K562 (cell line): ENCODE results near the gene PYGM. TPM values are rescaled to one million over a fixed set of nuclear protein-coding genes. Genes with fewer than 3 reads are reported as not detected.

Source experiments
- ASH1L ChIP-seq: fragments of 450-650 bp; IDR thresholded peaks from 2 replicates; pipeline ENCODE4 v1.6.1; 2018; ENCODE audit warnings: borderline replicate concordance, mild to moderate bottlenecking, low read depth; ENCODE audit not compliant: partially characterized antibody
- BHLHE40 ChIP-seq: IDR thresholded peaks from 2 replicates; pipeline ENCODE4 v1.6.1; 2011; ENCODE audit warnings: low read length, improper control_type of control experiment
- GTF2A2 ChIP-seq: IDR thresholded peaks from 2 replicates; pipeline ENCODE4 v1.6.1; 2016; ENCODE audit warnings: mild to moderate bottlenecking, missing genetic modification characterization, missing compliant biosample characterization
- KDM2B ChIP-seq: fragments of 250-450 bp; sonication (Bioruptor Pico); IDR thresholded peaks from 2 replicates; pipeline ENCODE4 v1.8.0; 2021; ENCODE audit warnings: mild to moderate bottlenecking, moderate library complexity
- MEF2A ChIP-seq: IDR thresholded peaks from 2 replicates; pipeline ENCODE4 v1.6.1; 2011; ENCODE audit warnings: low read depth, mild to moderate bottlenecking, low read length, moderate library complexity; ENCODE audit not compliant: control insufficient read depth
- NR4A1 ChIP-seq, 2 experiments: fragments of 250-450 bp in 1 of 2; fragments of 450-650 bp in 1 of 2; sonication (Bioruptor Pico) in 1 of 2; IDR thresholded peaks; 2 replicates each; pipeline versions ENCODE4 v1.4.0 to v1.6.1; 2016 to 2020; ENCODE audit warnings: mild to moderate bottlenecking in 2 of 2, missing compliant biosample characterization in 1 of 2, missing genetic modification characterization in 1 of 2, moderate library complexity in 1 of 2
- PRMT5 ChIP-seq: sonication (generic); formaldehyde crosslinking; IDR thresholded peaks from 2 replicates; pipeline ENCODE4 v1.5.0; 2020; ENCODE audit warnings: missing genetic modification reagents
- RHOXF2B ChIP-seq: fragments of 250-450 bp; sonication (Bioruptor Pico); conservative IDR thresholded peaks from 2 replicates; pipeline ENCODE4 v1.5.1; 2021
- SIN3A ChIP-seq, 2 experiments: fragments of 150-350 bp in 1 of 2; IDR thresholded peaks; 2 replicates each; pipeline ENCODE4 v1.6.1; 2011 to 2016; ENCODE audit warnings: borderline replicate concordance in 2 of 2, low read depth in 2 of 2, low read length in 2 of 2, mild to moderate bottlenecking in 2 of 2, moderate library complexity in 2 of 2; ENCODE audit not compliant: control insufficient read depth in 1 of 2
- SMAD2 ChIP-seq: fragments of 150-350 bp; IDR thresholded peaks from 2 replicates; pipeline ENCODE4 v1.6.1; 2014; ENCODE audit warnings: low read depth, mild to moderate bottlenecking, low read length
- SMAD3 ChIP-seq: fragments of 450-650 bp; formaldehyde crosslinking; conservative IDR thresholded peaks from 2 replicates; pipeline ENCODE4 v1.4.0; 2020; ENCODE audit warnings: mild to moderate bottlenecking
- SREBF2 ChIP-seq: sonication (generic); formaldehyde crosslinking; IDR thresholded peaks from 2 replicates; pipeline ENCODE4 v1.4.0; 2020; ENCODE audit warnings: mild to moderate bottlenecking, missing genetic modification reagents
- ZC3H8 ChIP-seq: fragments of 450-650 bp; IDR thresholded peaks from 2 replicates; pipeline ENCODE4 v1.6.1; 2017
- ZNF197 ChIP-seq: fragments of 200-800 bp; sonication (Bioruptor generic); IDR thresholded peaks from 2 replicates; pipeline ENCODE4 v1.6.1; 2016; ENCODE audit warnings: low read depth, missing genetic modification characterization, missing compliant biosample characterization
- ZNF444 ChIP-seq: fragments of 250-450 bp; sonication (Bioruptor Pico); IDR thresholded peaks from 2 replicates; pipeline ENCODE4 v1.4.0; 2020; ENCODE audit warnings: mild to moderate bottlenecking, moderate library complexity
- ZSCAN32 ChIP-seq: fragments of 450-650 bp; formaldehyde crosslinking; IDR thresholded peaks from 2 replicates; pipeline ENCODE4 v1.4.0; 2020; ENCODE audit warnings: mild to moderate bottlenecking, moderate library complexity
- polyA plus RNA-seq, 8 experiments: library from polyadenylated mRNA; depleted of rRNA in 4 of 8; stranded (reverse) in 5 of 8; unstranded in 3 of 8; fragments of >200 nt; fragmentation: Nextera tagmentation in 2 of 8; fragmentation: Illumina TruSeq in 1 of 8; extraction: Ambion mirVana in 2 of 8; extraction: Trizol in 1 of 8; gene quantifications; 2 replicates each; pipeline versions ENCODE4 v1.2.1 to v1.2.3, GENCODE V29; 2011 to 2014; ENCODE audit warnings: inconsistent platforms in 1 of 8, missing spikeins in 1 of 8
- total RNA-seq, 7 experiments: library from RNA; depleted of rRNA in 6 of 7; stranded (reverse); fragments of >200 nt in 6 of 7; fragmentation: Illumina TruSeq in 2 of 7; extraction: Trizol in 2 of 7; gene quantifications; 2 replicates each; pipeline versions ENCODE4 v1.2.1 to v1.2.3, GENCODE V29; 2011 to 2021; ENCODE audit warnings: low replicate concordance in 1 of 7
- TF ChIP-seq, protein P1 (sequence below): fragments of 250-450 bp; sonication (Bioruptor Pico); IDR thresholded peaks from 2 replicates; pipeline ENCODE4 v1.4.0; 2020
- TF ChIP-seq, protein P2 (sequence below): fragments of 450-650 bp; formaldehyde crosslinking; IDR thresholded peaks from 2 replicates; pipeline ENCODE4 v1.4.0; 2022; ENCODE audit warnings: mild to moderate bottlenecking, moderate library complexity
- TF ChIP-seq, protein P3 (sequence below): sonication (generic); formaldehyde crosslinking; IDR thresholded peaks from 2 replicates; pipeline ENCODE4 v1.8.0; 2022; ENCODE audit warnings: missing genetic modification reagents, mild to moderate bottlenecking, borderline replicate concordance

PYGM gene
- total and polyA plus RNA-seq, 9 of the 15 experiments (the other 6 are each of a cell fraction or from before 2014, with no cell fraction given): 0.07 to 1.5 (median 0.68) TPM

DNA sequence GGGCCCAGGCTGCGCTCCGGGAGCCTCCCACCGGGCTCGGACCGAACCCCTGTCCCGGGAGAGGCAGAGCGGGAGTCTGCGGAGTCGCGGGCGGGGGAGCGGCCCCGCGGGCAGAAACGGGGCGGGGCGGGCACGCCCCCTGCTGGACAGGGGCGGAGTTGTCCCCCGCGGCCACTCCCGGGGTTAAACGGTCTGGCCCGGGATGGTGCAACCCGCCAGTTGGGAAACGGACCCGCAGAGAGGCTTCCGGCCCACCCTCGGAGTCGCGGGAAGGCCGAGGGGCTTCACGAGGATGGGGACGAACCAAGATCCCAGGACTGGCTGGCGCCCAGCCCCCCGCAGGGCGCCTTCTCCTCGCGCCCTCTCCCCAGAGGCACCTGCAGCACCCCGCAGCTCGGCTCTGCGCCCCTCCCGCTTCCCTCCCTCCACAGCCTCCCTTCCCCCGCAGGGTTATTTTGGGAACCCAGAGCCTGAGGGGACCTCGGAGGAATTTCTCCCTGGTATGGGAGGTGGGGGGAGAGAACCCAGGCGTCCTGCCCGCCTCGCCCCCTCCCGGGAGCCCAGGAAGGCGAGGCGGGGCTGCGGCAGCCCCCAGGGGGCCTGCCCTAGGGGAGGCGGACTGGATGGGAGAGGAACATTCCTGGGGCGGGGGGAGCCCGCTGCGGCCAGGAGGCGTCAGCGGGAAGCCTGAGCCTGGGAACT lies 16.7 kb downstream of the PYGM start (continued):
- TF ChIP-seq SMAD2: no peak
- no peak for TF ChIP-seq PRMT5
- TF ChIP-seq BHLHE40: no peak
- TF ChIP-seq, protein P1, sequence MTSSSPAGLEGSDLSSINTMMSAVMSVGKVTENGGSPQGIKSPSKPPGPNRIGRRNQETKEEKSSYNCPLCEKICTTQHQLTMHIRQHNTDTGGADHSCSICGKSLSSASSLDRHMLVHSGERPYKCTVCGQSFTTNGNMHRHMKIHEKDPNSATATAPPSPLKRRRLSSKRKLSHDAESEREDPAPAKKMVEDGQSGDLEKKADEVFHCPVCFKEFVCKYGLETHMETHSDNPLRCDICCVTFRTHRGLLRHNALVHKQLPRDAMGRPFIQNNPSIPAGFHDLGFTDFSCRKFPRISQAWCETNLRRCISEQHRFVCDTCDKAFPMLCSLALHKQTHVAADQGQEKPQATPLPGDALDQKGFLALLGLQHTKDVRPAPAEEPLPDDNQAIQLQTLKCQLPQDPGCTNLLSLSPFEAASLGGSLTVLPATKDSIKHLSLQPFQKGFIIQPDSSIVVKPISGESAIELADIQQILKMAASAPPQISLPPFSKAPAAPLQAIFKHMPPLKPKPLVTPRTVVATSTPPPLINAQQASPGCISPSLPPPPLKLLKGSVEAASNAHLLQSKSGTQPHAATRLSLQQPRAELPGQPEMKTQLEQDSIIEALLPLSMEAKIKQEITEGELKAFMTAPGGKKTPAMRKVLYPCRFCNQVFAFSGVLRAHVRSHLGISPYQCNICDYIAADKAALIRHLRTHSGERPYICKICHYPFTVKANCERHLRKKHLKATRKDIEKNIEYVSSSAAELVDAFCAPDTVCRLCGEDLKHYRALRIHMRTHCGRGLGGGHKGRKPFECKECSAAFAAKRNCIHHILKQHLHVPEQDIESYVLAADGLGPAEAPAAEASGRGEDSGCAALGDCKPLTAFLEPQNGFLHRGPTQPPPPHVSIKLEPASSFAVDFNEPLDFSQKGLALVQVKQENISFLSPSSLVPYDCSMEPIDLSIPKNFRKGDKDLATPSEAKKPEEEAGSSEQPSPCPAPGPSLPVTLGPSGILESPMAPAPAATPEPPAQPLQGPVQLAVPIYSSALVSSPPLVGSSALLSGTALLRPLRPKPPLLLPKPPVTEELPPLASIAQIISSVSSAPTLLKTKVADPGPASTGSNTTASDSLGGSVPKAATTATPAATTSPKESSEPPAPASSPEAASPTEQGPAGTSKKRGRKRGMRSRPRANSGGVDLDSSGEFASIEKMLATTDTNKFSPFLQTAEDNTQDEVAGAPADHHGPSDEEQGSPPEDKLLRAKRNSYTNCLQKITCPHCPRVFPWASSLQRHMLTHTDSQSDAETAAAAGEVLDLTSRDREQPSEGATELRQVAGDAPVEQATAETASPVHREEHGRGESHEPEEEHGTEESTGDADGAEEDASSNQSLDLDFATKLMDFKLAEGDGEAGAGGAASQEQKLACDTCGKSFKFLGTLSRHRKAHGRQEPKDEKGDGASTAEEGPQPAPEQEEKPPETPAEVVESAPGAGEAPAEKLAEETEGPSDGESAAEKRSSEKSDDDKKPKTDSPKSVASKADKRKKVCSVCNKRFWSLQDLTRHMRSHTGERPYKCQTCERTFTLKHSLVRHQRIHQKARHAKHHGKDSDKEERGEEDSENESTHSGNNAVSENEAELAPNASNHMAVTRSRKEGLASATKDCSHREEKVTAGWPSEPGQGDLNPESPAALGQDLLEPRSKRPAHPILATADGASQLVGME (CRISPR knock-in tag): no peak
- TF ChIP-seq RHOXF2B (CRISPR knock-in tag): no peak
- TF ChIP-seq NR4A1 (CRISPR knock-in tag; IDR thresholded peaks at IDR 0.05): no peak
- no peak for TF ChIP-seq NR4A1 (tag; IDR thresholded peaks at IDR 0.05)
- TF ChIP-seq, protein P2, sequence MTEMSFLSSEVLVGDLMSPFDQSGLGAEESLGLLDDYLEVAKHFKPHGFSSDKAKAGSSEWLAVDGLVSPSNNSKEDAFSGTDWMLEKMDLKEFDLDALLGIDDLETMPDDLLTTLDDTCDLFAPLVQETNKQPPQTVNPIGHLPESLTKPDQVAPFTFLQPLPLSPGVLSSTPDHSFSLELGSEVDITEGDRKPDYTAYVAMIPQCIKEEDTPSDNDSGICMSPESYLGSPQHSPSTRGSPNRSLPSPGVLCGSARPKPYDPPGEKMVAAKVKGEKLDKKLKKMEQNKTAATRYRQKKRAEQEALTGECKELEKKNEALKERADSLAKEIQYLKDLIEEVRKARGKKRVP (CRISPR knock-in tag): 0 out of 2 replicates have a peak, but pooled peaks have one; percentile 66
- TF ChIP-seq ZNF444 (CRISPR knock-in tag): no peak
- TF ChIP-seq ASH1L: no peak
- TF ChIP-seq, protein P3, sequence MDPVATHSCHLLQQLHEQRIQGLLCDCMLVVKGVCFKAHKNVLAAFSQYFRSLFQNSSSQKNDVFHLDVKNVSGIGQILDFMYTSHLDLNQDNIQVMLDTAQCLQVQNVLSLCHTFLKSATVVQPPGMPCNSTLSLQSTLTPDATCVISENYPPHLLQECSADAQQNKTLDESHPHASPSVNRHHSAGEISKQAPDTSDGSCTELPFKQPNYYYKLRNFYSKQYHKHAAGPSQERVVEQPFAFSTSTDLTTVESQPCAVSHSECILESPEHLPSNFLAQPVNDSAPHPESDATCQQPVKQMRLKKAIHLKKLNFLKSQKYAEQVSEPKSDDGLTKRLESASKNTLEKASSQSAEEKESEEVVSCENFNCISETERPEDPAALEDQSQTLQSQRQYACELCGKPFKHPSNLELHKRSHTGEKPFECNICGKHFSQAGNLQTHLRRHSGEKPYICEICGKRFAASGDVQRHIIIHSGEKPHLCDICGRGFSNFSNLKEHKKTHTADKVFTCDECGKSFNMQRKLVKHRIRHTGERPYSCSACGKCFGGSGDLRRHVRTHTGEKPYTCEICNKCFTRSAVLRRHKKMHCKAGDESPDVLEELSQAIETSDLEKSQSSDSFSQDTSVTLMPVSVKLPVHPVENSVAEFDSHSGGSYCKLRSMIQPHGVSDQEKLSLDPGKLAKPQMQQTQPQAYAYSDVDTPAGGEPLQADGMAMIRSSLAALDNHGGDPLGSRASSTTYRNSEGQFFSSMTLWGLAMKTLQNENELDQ: no peak
- peak; percentile 73 for TF ChIP-seq ZSCAN32 (CRISPR knock-in tag)
- TF ChIP-seq ZC3H8: no peak
- peak; percentile 91; the same call in 1 of the 2 replicates for TF ChIP-seq KDM2B (CRISPR knock-in tag)
- TF ChIP-seq MEF2A: peak; percentile 66; the same call in 1 of the 2 replicates
- TF ChIP-seq SREBF2: no peak
- peak in 1 of 2 experiments; percentile 43; a peak in 1 of 4 replicates for TF ChIP-seq SIN3A (IDR thresholded peaks at IDR 0.05; ENCODE audit: borderline replicate concordance in 2 of 2, control insufficient read depth in 1 of 2, low read depth in 2 of 2, low read length in 2 of 2)
- no peak for TF ChIP-seq SMAD3 (CRISPR knock-in tag)
- no peak for TF ChIP-seq ZNF197 (CRISPR knock-in tag)
- TF ChIP-seq GTF2A2 (tag): no peak
